Loucy (cell line): Measurements from ENCODE around the gene FAM219A.

ENCODE experiments used
- H2AFZ ChIP-seq: fragments of 200-600 bp; sonication (generic); 2 replicates; pipeline ENCODE4 v1.6.0; 2016; ENCODE audit warnings: antibody characterized with exemption, mild to moderate bottlenecking, low read length, moderate library complexity
- H3F3A ChIP-seq: fragments of 200-600 bp; 2 replicates; pipeline ENCODE4 v1.6.0; 2016; ENCODE audit warnings: antibody characterized with exemption, low read depth, mild to moderate bottlenecking
- H3K27me3 ChIP-seq: fragments of 200-600 bp; sonication (generic); 2 replicates; pipeline ENCODE4 v1.6.1; 2014; ENCODE audit warnings: low read length, mild to moderate bottlenecking; ENCODE audit not compliant: insufficient read depth, poor library complexity, severe bottlenecking
- H3K36me3 ChIP-seq: fragments of 200-600 bp; sonication (generic); 2 replicates; pipeline ENCODE4 v1.6.1; 2016; ENCODE audit warnings: low read length; ENCODE audit not compliant: insufficient read depth
- H3K4me1 ChIP-seq: fragments of 200-600 bp; sonication (generic); 2 replicates; pipeline ENCODE4 v1.5.1; 2014; ENCODE audit warnings: low read length, mild to moderate bottlenecking; ENCODE audit not compliant: insufficient read depth, poor library complexity, severe bottlenecking
- H3K4me2 ChIP-seq: fragments of 200-600 bp; sonication (generic); 2 replicates; pipeline ENCODE4 v1.6.0; 2014; ENCODE audit warnings: antibody characterized with exemption, low read length, low read depth, mild to moderate bottlenecking; ENCODE audit not compliant: poor library complexity, severe bottlenecking
- H3K4me3 ChIP-seq: fragments of 200-600 bp; sonication (generic); 2 replicates; pipeline ENCODE4 v1.5.1; 2014; ENCODE audit warnings: low read length, mild to moderate bottlenecking, mixed read lengths; ENCODE audit not compliant: poor library complexity, severe bottlenecking
- H3K79me2 ChIP-seq: fragments of 200-600 bp; sonication (generic); 2 replicates; pipeline ENCODE4 v1.6.1; 2014; ENCODE audit warnings: low read length; ENCODE audit not compliant: insufficient read depth
- H3K9ac ChIP-seq: fragments of 200-600 bp; sonication (generic); 2 replicates; pipeline ENCODE4 v1.6.0; 2014; ENCODE audit warnings: mild to moderate bottlenecking, low read depth, low read length, moderate library complexity; ENCODE audit not compliant: poor library complexity, severe bottlenecking
- H3K9me2 ChIP-seq: fragments of 200-600 bp; sonication (generic); replicated peaks from 2 replicates; pipeline ENCODE4 v1.6.1; 2016; ENCODE audit warnings: low read depth, low read length, mixed read lengths
- H3K9me3 ChIP-seq: fragments of 200-600 bp; sonication (generic); 2 replicates; pipeline ENCODE4 v1.6.1; 2014; ENCODE audit warnings: mild to moderate bottlenecking, antibody characterized with exemption, low read length, low read depth; ENCODE audit not compliant: insufficient read depth
- H4K20me1 ChIP-seq: fragments of 200-600 bp; sonication (generic); 2 replicates; pipeline ENCODE4 v1.6.0; 2014; ENCODE audit warnings: antibody characterized with exemption, low read length, mild to moderate bottlenecking; ENCODE audit not compliant: insufficient read depth, poor library complexity, severe bottlenecking
- CTCF ChIP-seq: fragments of 200-600 bp; sonication (generic); conservative IDR thresholded peaks from 2 replicates; pipeline ENCODE4 v1.5.1; 2014; ENCODE audit warnings: mild to moderate bottlenecking, antibody characterized with exemption, low read length
- EZH2phosphoT487 ChIP-seq: fragments of 200-600 bp; IDR thresholded peaks from 2 replicates; pipeline ENCODE4 v1.6.1; 2018; ENCODE audit warnings: antibody characterized with exemption, mild to moderate bottlenecking, moderate library complexity, borderline replicate concordance

FAM219A gene

DNA sequence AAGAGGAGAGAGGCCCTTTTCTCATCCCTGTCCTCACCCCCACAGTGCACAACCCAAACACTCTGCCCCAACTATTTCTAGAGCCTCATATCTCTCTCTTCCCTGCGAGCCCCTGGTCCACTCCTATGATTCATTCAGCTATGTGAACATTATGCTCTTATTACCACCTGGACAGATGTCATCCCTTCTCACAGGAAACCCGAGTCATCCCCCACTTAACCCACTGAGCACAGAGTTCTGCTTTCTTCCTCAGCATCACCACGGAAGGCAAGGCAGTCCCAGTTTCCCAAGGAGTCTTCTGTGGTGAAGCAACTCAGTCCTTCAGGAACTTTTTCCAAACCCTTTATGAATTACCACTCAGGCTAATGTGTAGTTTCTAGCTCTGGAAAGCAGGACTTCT lies 1.6 kb upstream of the FAM219A start:
- no peaks in the 10 kb centered on the region for H3K36me3 ChIP-seq
- H2AFZ ChIP-seq: no peak overlapping the region
- no peak overlapping the region for H3K4me2 ChIP-seq
- no peaks in the 10 kb centered on the region for H3K27me3 ChIP-seq
- no peak overlapping the region for H3K9ac ChIP-seq
- peaks cover 24% of the 10 kb centered on the region for H3K4me1 ChIP-seq
- no peaks in the 10 kb centered on the region for H3K9me2 ChIP-seq
- TF ChIP-seq CTCF (no peak), EZH2phosphoT487 (no peak)
- no peak overlapping the region for H3K4me3 ChIP-seq
- H3K79me2 ChIP-seq: peaks cover 5% of the 10 kb centered on the region; the same call in 1 of the 2 replicates
- H4K20me1 ChIP-seq: no peaks in the 10 kb centered on the region
- H3F3A ChIP-seq: 0 out of 2 replicates have a peak, but pooled peaks cover 5% of the 10 kb centered on the region
- no peaks in the 10 kb centered on the region for H3K9me3 ChIP-seq

DNA sequence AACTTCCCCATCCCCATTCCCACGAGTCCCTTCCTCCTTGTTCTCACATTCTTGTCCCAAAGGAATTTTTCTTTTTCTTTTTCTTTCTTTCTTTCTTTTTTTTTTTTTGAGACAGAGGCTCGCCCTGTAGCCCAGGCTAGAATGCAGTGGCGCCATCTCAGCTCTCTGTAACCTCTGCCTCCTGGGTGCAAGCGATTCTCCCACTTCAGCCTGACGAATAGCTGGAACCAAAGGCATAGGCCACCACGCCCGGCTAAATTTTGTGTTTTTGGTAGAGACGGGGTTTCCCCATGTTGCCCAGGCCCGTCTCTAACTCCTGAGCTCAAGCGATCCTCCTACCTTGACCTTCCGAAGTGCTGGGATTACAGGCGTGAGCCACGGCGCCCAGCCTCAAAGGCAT lies 986 bp upstream of the FAM219A start:
- Histone ChIP-seq H3K36me3 (no peaks in the 10 kb centered on the region), H3K4me2 (no peak overlapping the region), H2AFZ (no peak overlapping the region), H3K27me3 (no peaks in the 10 kb centered on the region), H3F3A (0 out of 2 replicates have a peak, but pooled peaks cover 5% of the 10 kb centered on the region), H3K4me3 (no peak overlapping the region), H4K20me1 (no peaks in the 10 kb centered on the region), H3K79me2 (peaks cover 5% of the 10 kb centered on the region; the same call in 1 of the 2 replicates), H3K9ac (no peak overlapping the region), H3K9me2 (no peaks in the 10 kb centered on the region), H3K9me3 (no peaks in the 10 kb centered on the region), H3K4me1 (peaks cover 24% of the 10 kb centered on the region)
- TF ChIP-seq EZH2phosphoT487 (no peak), CTCF (no peak)

GRCh38 chr9:34458959-34459340 lies 580 bp upstream of the FAM219A start:
- Histone ChIP-seq H3K4me1 (peaks cover 24% of the 10 kb centered on the region), H3K9me2 (no peaks in the 10 kb centered on the region), H3K79me2 (peaks cover 5% of the 10 kb centered on the region; the same call in 1 of the 2 replicates), H3K27me3 (no peaks in the 10 kb centered on the region), H2AFZ (peak overlapping the region; percentile 7; the same call in 1 of the 2 replicates), H3K4me2 (peak overlapping the region; percentile 60), H3K4me3 (peak overlapping the region; percentile 88), H3K36me3 (no peaks in the 10 kb centered on the region), H3F3A (0 out of 2 replicates have a peak, but pooled peaks cover 5% of the 10 kb centered on the region), H3K9ac (no peak overlapping the region), H4K20me1 (no peaks in the 10 kb centered on the region), H3K9me3 (no peaks in the 10 kb centered on the region)
- TF ChIP-seq CTCF: no peak
- TF ChIP-seq EZH2phosphoT487: no peak
